Neuronal stem cell (in vitro differentiated cells): ENCODE results near the gene MAP3K14.
A peak's percentile ranks its signal among the peaks of the same experiment; 100 is the strongest.

Experiments used
- DNase-seq: peaks from one replicate; pipeline ENCODE4 v3.0.0-alpha.2; 2013; ENCODE audit warnings: low spot score
- H2AFZ ChIP-seq: one replicate; pipeline ENCODE4 v1.6.1; 2013; ENCODE audit warnings: mild to moderate bottlenecking, low read length, inconsistent platforms
- H2AK5ac ChIP-seq: 2 replicates; pipeline ENCODE4 v1.6.1; 2013; ENCODE audit warnings: low read depth, mild to moderate bottlenecking, inconsistent platforms, low read length, moderate library complexity, mixed read lengths
- H2BK120ac ChIP-seq: 2 replicates; pipeline ENCODE4 v1.6.1; 2013; ENCODE audit warnings: low read depth, mild to moderate bottlenecking, inconsistent platforms, low read length, moderate library complexity, mixed read lengths
- H2BK12ac ChIP-seq: one replicate; pipeline ENCODE4 v1.6.1; 2013; ENCODE audit warnings: low read length, inconsistent platforms
- H2BK15ac ChIP-seq: 2 replicates; pipeline ENCODE4 v1.6.1; 2013; ENCODE audit warnings: mild to moderate bottlenecking, low read length, inconsistent platforms, mixed read lengths
- H2BK5ac ChIP-seq: one replicate; pipeline ENCODE4 v1.6.1; 2013; ENCODE audit warnings: inconsistent platforms, mild to moderate bottlenecking, low read length, moderate library complexity
- H3K14ac ChIP-seq: one replicate; pipeline ENCODE4 v1.6.1; 2013; ENCODE audit warnings: low read length, inconsistent platforms
- H3K18ac ChIP-seq: 2 replicates; pipeline ENCODE4 v1.6.1; 2013; ENCODE audit warnings: low read length, inconsistent platforms
- H3K23ac ChIP-seq: 2 replicates; pipeline ENCODE4 v1.6.1; 2013; ENCODE audit warnings: low read depth, mild to moderate bottlenecking, mixed read lengths, low read length, inconsistent platforms; ENCODE audit not compliant: poor library complexity
- H3K27ac ChIP-seq: replicated peaks from 3 replicates; pipeline ENCODE4 v1.5.1; 2013; ENCODE audit warnings: low read length, inconsistent platforms
- H3K27me3 ChIP-seq, 3 experiments: 2 replicates each; pipeline ENCODE4 v1.6.1; 2013; ENCODE audit warnings: low read length in 3 of 3, mild to moderate bottlenecking in 2 of 3, inconsistent platforms in 1 of 3, low read depth in 1 of 3, mixed read lengths in 1 of 3, moderate library complexity in 1 of 3; ENCODE audit not compliant: control insufficient read depth in 3 of 3, insufficient read depth in 3 of 3
- H3K36me3 ChIP-seq, 2 donors: replicated peaks in 1 of 2; 2 replicates each; pipeline ENCODE4 v1.6.1; 2013; ENCODE audit warnings: low read length in 2 of 2; ENCODE audit not compliant: control insufficient read depth in 2 of 2, insufficient read depth in 2 of 2
- H3K4ac ChIP-seq: 2 replicates; pipeline ENCODE4 v1.6.1; 2013; ENCODE audit warnings: inconsistent platforms, mild to moderate bottlenecking, low read length, moderate library complexity
- H3K4me1 ChIP-seq, 2 donors: 1 replicate in 1 of 2; 2 replicates in 1 of 2; pipeline ENCODE4 v1.6.1; 2013; ENCODE audit warnings: low read length in 2 of 2, low read depth in 1 of 2; ENCODE audit not compliant: control insufficient read depth in 2 of 2, insufficient read depth in 1 of 2
- H3K4me2 ChIP-seq: one replicate; pipeline ENCODE4 v1.6.1; 2013; ENCODE audit warnings: mild to moderate bottlenecking, low read length, inconsistent platforms; ENCODE audit not compliant: insufficient read depth, poor library complexity, severe bottlenecking
- H3K4me3 ChIP-seq, 2 donors: 2 replicates each; pipeline ENCODE4 v1.5.1; 2013; ENCODE audit warnings: low read length in 2 of 2, mild to moderate bottlenecking in 2 of 2, inconsistent platforms in 1 of 2, moderate library complexity in 1 of 2
- H3K79me1 ChIP-seq: one replicate; pipeline ENCODE4 v1.6.1; 2013; ENCODE audit warnings: low read depth, mild to moderate bottlenecking, inconsistent platforms, low read length, moderate library complexity
- H3K9ac ChIP-seq: one replicate; pipeline ENCODE4 v1.6.1; 2013; ENCODE audit warnings: mild to moderate bottlenecking, low read depth, low read length, inconsistent platforms; ENCODE audit not compliant: poor library complexity
- H3K9me3 ChIP-seq, 2 donors: replicated peaks in 1 of 2; 2 replicates each; pipeline versions ENCODE3 to v1.6.1; 2013; ENCODE audit warnings: low read length in 2 of 2, mild to moderate bottlenecking in 2 of 2, inconsistent platforms in 1 of 2, low read depth in 1 of 2, mixed read lengths in 1 of 2, moderate library complexity in 1 of 2; ENCODE audit not compliant: control insufficient read depth in 2 of 2, insufficient read depth in 1 of 2
- H4K8ac ChIP-seq: one replicate; pipeline ENCODE4 v1.6.1; 2013; ENCODE audit warnings: low read depth, mild to moderate bottlenecking, inconsistent platforms, low read length, moderate library complexity
- H4K91ac ChIP-seq: one replicate; pipeline ENCODE4 v1.6.1; 2013; ENCODE audit warnings: low read length, low read depth, mild to moderate bottlenecking, inconsistent platforms; ENCODE audit not compliant: poor library complexity
- WGBS, 2 donors: extraction: QIAGEN DNeasy Blood & Tissue Kit; methylation state at CpG; one replicate each; pipeline ENCODE4 v1.1.7; 2013; ENCODE audit warnings: missing lambda C conversion rate in 2 of 2, mixed read lengths in 1 of 2; ENCODE audit not compliant: insufficient read length in 2 of 2, insufficient replicate concordance in 1 of 2; ENCODE audit errors: extremely low coverage in 2 of 2; 5-methylcytosine and 5-hydroxymethylcytosine counted together

Gene MAP3K14

GRCh38 chr17:45322168-45322567, 5.3 kb upstream of the MAP3K14 start:
- H4K91ac ChIP-seq: no peak overlapping the region
- no peaks in the 10 kb centered on the region for H3K36me3 ChIP-seq
- H3K27me3 ChIP-seq: peaks cover 0 to 12% (median 0%) of the 10 kb centered on the region in 3 experiments
- H2AK5ac ChIP-seq: no peak overlapping the region
- H3K4me2 ChIP-seq: no peak overlapping the region
- DNase-seq: no peak
- H3K23ac ChIP-seq: no peak overlapping the region
- peaks cover 3 to 12% of the 10 kb centered on the region in 2 donors for H3K4me1 ChIP-seq
- H3K27ac ChIP-seq: no peak overlapping the region
- peaks cover 0 to 2% of the 10 kb centered on the region in 2 donors for H3K9me3 ChIP-seq
- H2BK5ac ChIP-seq: no peak overlapping the region
- no peak overlapping the region for H2BK15ac ChIP-seq
- no peak overlapping the region for H3K4me3 ChIP-seq
- no peak overlapping the region for H3K4ac ChIP-seq
- no peak overlapping the region for H2BK120ac ChIP-seq
- H4K8ac ChIP-seq: no peak overlapping the region
- no peak overlapping the region for H3K9ac ChIP-seq
- no peak overlapping the region for H3K18ac ChIP-seq
- no peak overlapping the region for H3K14ac ChIP-seq
- H2AFZ ChIP-seq: no peak overlapping the region
- H2BK12ac ChIP-seq: no peak overlapping the region
- no peaks in the 10 kb centered on the region for H3K79me1 ChIP-seq
- no CpG with 5 or more reads among the region's 2 CpGs for WGBS, 2 donors

GRCh38 chr17:45320931-45321461, 4.2 kb upstream of the MAP3K14 start:
- Histone ChIP-seq H2BK12ac (no peak overlapping the region), H3K4me1 (peaks cover 4 to 12% of the 10 kb centered on the region in 2 donors), H4K91ac (no peak overlapping the region), H2BK120ac (no peak overlapping the region), H3K4me2 (no peak overlapping the region), H2AFZ (no peak overlapping the region), H3K18ac (no peak overlapping the region), H3K4ac (no peak overlapping the region), H3K36me3 (no peaks in the 10 kb centered on the region), H2BK5ac (no peak overlapping the region), H2BK15ac (no peak overlapping the region), H3K9ac (no peak overlapping the region), H3K27ac (no peak overlapping the region), H3K23ac (no peak overlapping the region), H3K79me1 (no peaks in the 10 kb centered on the region), H3K9me3 (peaks cover 0 to 2% of the 10 kb centered on the region in 2 donors), H4K8ac (no peak overlapping the region), H3K27me3 (peaks cover 0 to 12% (median 0%) of the 10 kb centered on the region in 3 experiments), H3K4me3 (no peak overlapping the region), H3K14ac (no peak overlapping the region), H2AK5ac (no peak overlapping the region)
- DNase-seq: no peak
- WGBS, 2 donors: no CpG with 5 or more reads among the region's 1 CpG

- no peak overlapping the region for H3K4me2 ChIP-seq
- no peak overlapping the region for H2BK12ac ChIP-seq
- no peak overlapping the region for H3K18ac ChIP-seq
- no peak overlapping the region for H2BK120ac ChIP-seq
- H3K27me3 ChIP-seq: peaks cover 0 to 12% (median 0%) of the 10 kb centered on the region in 3 experiments
- no peak overlapping the region for H2BK15ac ChIP-seq
- no peaks in the 10 kb centered on the region for H3K79me1 ChIP-seq
- H3K27ac ChIP-seq: no peak overlapping the region
- peaks cover 5 to 15% of the 10 kb centered on the region in 2 donors for H3K4me1 ChIP-seq
- H2BK5ac ChIP-seq: no peak overlapping the region
- H3K23ac ChIP-seq: no peak overlapping the region
- no peak overlapping the region for H3K4ac ChIP-seq
- no peak overlapping the region for H3K9ac ChIP-seq
- no peak overlapping the region for H3K14ac ChIP-seq
- no peak overlapping the region for H2AK5ac ChIP-seq
- no CpG with 5 or more reads among the region's 5 CpGs for WGBS, 2 donors
- H2AFZ ChIP-seq: no peak overlapping the region
- no peak for DNase-seq
- no peak overlapping the region for H4K8ac ChIP-seq
- peaks cover 0 to 2% of the 10 kb centered on the region in 2 donors for H3K9me3 ChIP-seq
- no peaks in the 10 kb centered on the region for H3K36me3 ChIP-seq
- no peak overlapping the region for H3K4me3 ChIP-seq
- no peak overlapping the region for H4K91ac ChIP-seq
Observed at GRCh38 chr17:45320349-45320930, 3.6 kb upstream of the MAP3K14 start.

- Histone ChIP-seq H3K27ac (no peak overlapping the region), H3K9ac (no peak overlapping the region), H3K18ac (no peak overlapping the region), H2AFZ (peak overlapping the region; percentile 12), H4K91ac (no peak overlapping the region), H3K79me1 (no peaks in the 10 kb centered on the region), H3K14ac (no peak overlapping the region), H3K4me2 (no peak overlapping the region), H2BK15ac (no peak overlapping the region), H3K23ac (no peak overlapping the region), H2BK5ac (no peak overlapping the region), H3K4me1 (peaks cover 5 to 25% of the 10 kb centered on the region in 2 donors), H3K27me3 (peaks cover 0 to 10% (median 0%) of the 10 kb centered on the region in 3 experiments), H3K36me3 (no peaks in the 10 kb centered on the region), H2BK120ac (no peak overlapping the region), H2AK5ac (no peak overlapping the region), H3K4me3 (no peak overlapping the region), H3K4ac (no peak overlapping the region), H3K9me3 (peaks cover 0 to 2% of the 10 kb centered on the region in 2 donors), H2BK12ac (no peak overlapping the region), H4K8ac (no peak overlapping the region)
- no peak for DNase-seq
- no CpG with 5 or more reads among the region's 5 CpGs for WGBS, 2 donors
Observed at GRCh38 chr17:45319239-45319703, 2.5 kb upstream of the MAP3K14 start.
